ENCODE results near the gene WWOX. TPM values are rescaled to one million over a fixed set of nuclear protein-coding genes. Genes with fewer than 3 reads are reported as not detected.

Gene WWOX
- total RNA-seq, 4 donors from 2014 or later: 76.8 to 102 (median 83.6) TPM

GRCh38 chr16:79079656-79080420 lies 980.4 kb downstream of the WWOX start:
- DNase-seq (ENCODE audit: low spot score in 2 of 2): no peak

GRCh38 chr16:79081297-79082066 lies 982.0 kb downstream of the WWOX start:
- H3K27me3 ChIP-seq: no peaks in the 10 kb centered on the region
- H3K9me3 ChIP-seq: no peaks in the 10 kb centered on the region
- peaks cover 0 to 7% (median 0%) of the 10 kb centered on the region in 4 donors for H3K4me1 ChIP-seq
- WGBS, 2 donors: 93 to 94% methylated on average over 12 of the region's 12 CpGs
- no peak for TF ChIP-seq EP300 (IDR thresholded peaks at IDR 0.05)
- no peaks in the 10 kb centered on the region for H3K36me3 ChIP-seq
- no peak overlapping the region for H3K27ac ChIP-seq
- H3K4me3 ChIP-seq: no peak overlapping the region
- DNase-seq (ENCODE audit: low spot score in 2 of 2): no peak

More at GRCh38 chr16:79079656-79080420, 980.4 kb downstream of the WWOX start:
- H3K27ac ChIP-seq: no peak overlapping the region
- no peak overlapping the region for H3K4me3 ChIP-seq
- no peaks in the 10 kb centered on the region for H3K27me3 ChIP-seq
- H3K4me1 ChIP-seq: peaks cover 0 to 7% (median 0%) of the 10 kb centered on the region in 4 donors
- WGBS, 2 donors: 87 to 93% methylated on average over 10 of the region's 10 CpGs
- no peaks in the 10 kb centered on the region for H3K9me3 ChIP-seq
- H3K36me3 ChIP-seq: no peaks in the 10 kb centered on the region
- TF ChIP-seq EP300 (IDR thresholded peaks at IDR 0.05): no peak
- no peak for TF ChIP-seq POLR2A (IDR thresholded peaks at IDR 0.05)
- no peak for TF ChIP-seq CTCF (IDR thresholded peaks at IDR 0.05)

- DNase-seq (ENCODE audit: low spot score in 2 of 2): no peak
- Histone ChIP-seq H3K4me3 (no peak overlapping the region), H3K36me3 (no peaks in the 10 kb centered on the region), H3K27ac (no peak overlapping the region), H3K9me3 (no peaks in the 10 kb centered on the region), H3K4me1 (no peaks in the 10 kb centered on the region), H3K27me3 (no peaks in the 10 kb centered on the region)
- 92 to 94% methylated on average over 3 of the region's 3 CpGs for WGBS, 2 donors
- TF ChIP-seq EP300 (IDR thresholded peaks at IDR 0.05) (no peak), POLR2A (IDR thresholded peaks at IDR 0.05) (no peak), CTCF (IDR thresholded peaks at IDR 0.05) (no peak)
Measured at GRCh38 chr16:79082970-79083369, 983.5 kb downstream of the WWOX start.

GRCh38 chr16:79083508-79084299 lies 984.2 kb downstream of the WWOX start:
- 76 to 81% methylated on average over 18 of the region's 18 CpGs for WGBS, 2 donors
- Histone ChIP-seq H3K9me3 (no peaks in the 10 kb centered on the region), H3K4me3 (no peak overlapping the region), H3K36me3 (no peaks in the 10 kb centered on the region), H3K27ac (no peak overlapping the region), H3K4me1 (no peaks in the 10 kb centered on the region), H3K27me3 (no peaks in the 10 kb centered on the region)
- TF ChIP-seq EP300 (IDR thresholded peaks at IDR 0.05): no peak
- DNase-seq (ENCODE audit: low spot score in 2 of 2): no peak

GRCh38 chr16:79088971-79089370 lies 989.5 kb downstream of the WWOX start:
- WGBS, 2 donors: 74 to 77% methylated on average over 6 of the region's 6 CpGs

More at GRCh38 chr16:79088971-79089370, 989.5 kb downstream of the WWOX start:
- Histone ChIP-seq H3K4me1 (peaks cover 0 to 13% (median 8%) of the 10 kb centered on the region in 4 donors), H3K4me3 (no peak overlapping the region), H3K27ac (no peak overlapping the region), H3K9me3 (no peaks in the 10 kb centered on the region), H3K27me3 (no peaks in the 10 kb centered on the region), H3K36me3 (no peaks in the 10 kb centered on the region)
- no peak for DNase-seq (ENCODE audit: low spot score in 2 of 2)
- TF ChIP-seq CTCF (IDR thresholded peaks at IDR 0.05) (no peak), POLR2A (IDR thresholded peaks at IDR 0.05) (no peak), EP300 (IDR thresholded peaks at IDR 0.05) (no peak)
